Fibroblast of lung (primary cell): ENCODE results near the gene CEP131.

ENCODE experiments used
- CTCF ChIP-seq, 2 donors: IDR thresholded peaks in 1 of 2; conservative IDR thresholded peaks in 1 of 2; 1 replicate in 1 of 2; 2 replicates in 1 of 2; pipeline ENCODE4 v1.5.1; 2011 to 2012; ENCODE audit warnings: low read length in 2 of 2, control low read depth in 1 of 2, inconsistent platforms in 1 of 2, low read depth in 1 of 2, mild to moderate bottlenecking in 1 of 2
- EZH2 ChIP-seq: IDR thresholded peaks from 2 replicates; pipeline ENCODE4 v1.5.1; 2012; ENCODE audit warnings: low read length, control low read depth, mild to moderate bottlenecking; ENCODE audit errors: missing control alignments

GRCh38 chr17:81179861-81180260 lies 42.9 kb downstream of the CEP131 start:
- TF ChIP-seq CTCF (conservative IDR thresholded peaks at IDR 0.05 in 1 of 2, IDR thresholded peaks at IDR 0.05 in 1 of 2; ENCODE audit: low read depth in 1 of 2, low read length in 2 of 2) (no peak), EZH2 (no peak)
